DOHH2 (cell line): ENCODE results near the gene DUOXA1.

Experiments
- H3F3A ChIP-seq: fragments of 200-600 bp; sonication (generic), shearing (Covaris generic); 2 replicates; pipeline ENCODE4 v1.6.0; 2016; ENCODE audit warnings: antibody characterized with exemption, mild to moderate bottlenecking; ENCODE audit not compliant: control insufficient read depth, insufficient read depth
- H3K27ac ChIP-seq: fragments of 200-600 bp; sonication (generic); 2 replicates; pipeline ENCODE4 v1.5.1; 2014; ENCODE audit warnings: low read depth, mild to moderate bottlenecking, low read length, moderate library complexity
- H3K27me3 ChIP-seq: fragments of 200-600 bp; sonication (generic); 2 replicates; pipeline ENCODE4 v1.6.1; 2014; ENCODE audit warnings: mild to moderate bottlenecking, low read length, mixed read lengths; ENCODE audit not compliant: control insufficient read depth
- H3K36me3 ChIP-seq: fragments of 200-600 bp; sonication (generic); 2 replicates; pipeline ENCODE4 v1.6.1; 2014; ENCODE audit warnings: mild to moderate bottlenecking, low read length, moderate library complexity, mixed read lengths; ENCODE audit not compliant: control insufficient read depth
- H3K4me1 ChIP-seq: fragments of 200-600 bp; sonication (generic); 2 replicates; pipeline ENCODE4 v1.6.1; 2014; ENCODE audit warnings: mild to moderate bottlenecking, low read length, mixed read lengths; ENCODE audit not compliant: control insufficient read depth
- H3K4me2 ChIP-seq: fragments of 200-600 bp; sonication (generic); 2 replicates; pipeline ENCODE4 v1.6.0; 2014; ENCODE audit warnings: mild to moderate bottlenecking, low read length, moderate library complexity
- H3K4me3 ChIP-seq: fragments of 200-600 bp; sonication (generic); 2 replicates; pipeline ENCODE4 v1.5.1; 2014; ENCODE audit warnings: mild to moderate bottlenecking, low read length, mixed read lengths
- H3K79me2 ChIP-seq: fragments of 200-600 bp; sonication (generic); 2 replicates; pipeline ENCODE4 v1.6.1; 2014; ENCODE audit warnings: mild to moderate bottlenecking, low read length, mixed read lengths; ENCODE audit not compliant: control insufficient read depth
- H3K9me2 ChIP-seq: fragments of 200-600 bp; sonication (generic); replicated peaks from 2 replicates; pipeline ENCODE4 v1.6.1; 2014; ENCODE audit warnings: mild to moderate bottlenecking, low read length, mixed read lengths; ENCODE audit not compliant: control insufficient read depth
- H3K9me3 ChIP-seq: fragments of 200-600 bp; sonication (generic); 2 replicates; pipeline ENCODE4 v1.6.1; 2014; ENCODE audit warnings: antibody characterized with exemption, low read length, mixed read lengths; ENCODE audit not compliant: control insufficient read depth, insufficient read depth
- H4K20me1 ChIP-seq: fragments of 200-600 bp; sonication (generic); 2 replicates; pipeline ENCODE4 v1.6.0; 2014; ENCODE audit warnings: low read depth, mild to moderate bottlenecking, antibody characterized with exemption, low read length, moderate library complexity; ENCODE audit not compliant: control insufficient read depth, insufficient read depth
- EZH2phosphoT487 ChIP-seq: fragments of 200-600 bp; sonication (generic); IDR thresholded peaks from 2 replicates; pipeline ENCODE4 v1.6.1; 2017; ENCODE audit warnings: borderline replicate concordance, mild to moderate bottlenecking, antibody characterized with exemption, low read length, moderate library complexity, mixed read lengths
- TF ChIP-seq, protein P1 (sequence below): fragments of 200-600 bp; sonication (generic); IDR thresholded peaks from one replicate; pipeline ENCODE4 v1.5.1; 2014; ENCODE audit warnings: antibody characterized with exemption, mild to moderate bottlenecking, low read depth, low read length; ENCODE audit not compliant: poor library complexity, severe bottlenecking

DUOXA1 gene

DNA sequence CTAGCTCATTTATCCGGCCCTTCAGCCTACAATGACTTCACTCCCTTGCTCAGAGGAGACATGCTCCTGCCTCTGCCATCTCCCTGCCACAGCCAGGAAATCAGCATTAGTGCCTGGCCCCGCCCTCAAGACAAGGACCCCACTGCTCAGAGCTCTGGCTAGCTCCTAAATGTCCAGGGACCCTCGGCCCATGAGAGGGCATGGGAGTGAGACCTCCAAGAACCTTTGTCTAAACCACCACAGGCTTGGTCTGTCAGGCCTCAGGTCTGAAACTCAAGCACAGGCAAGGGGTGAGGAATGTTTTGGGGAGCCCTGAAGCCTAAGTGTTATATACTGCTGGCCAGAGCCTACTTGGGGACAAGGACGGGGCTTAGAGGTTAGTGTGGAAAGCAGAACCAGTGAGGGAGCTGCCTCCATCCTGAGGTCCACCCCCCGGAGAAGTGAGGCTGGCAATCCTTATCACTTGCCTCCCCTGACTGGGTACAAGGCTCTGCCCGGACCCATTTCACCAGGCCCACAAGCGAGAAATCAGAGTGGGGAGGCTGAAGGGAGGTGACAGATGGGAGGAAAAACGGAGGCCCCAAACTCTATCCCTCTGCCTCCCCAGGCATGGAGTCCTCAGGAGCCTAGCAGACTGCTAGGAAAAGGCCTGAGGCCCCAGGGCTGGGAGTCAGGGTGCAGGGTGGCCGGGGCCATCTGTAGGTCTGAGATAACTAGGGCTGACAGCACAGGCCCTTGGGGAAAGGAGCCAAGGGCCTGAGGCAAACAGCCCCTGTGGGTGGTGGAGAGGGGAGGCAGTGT, 39.3 kb upstream of the DUOXA1 start:
- no peaks in the 10 kb centered on the region for H3K36me3 ChIP-seq
- no peaks in the 10 kb centered on the region for H3K9me3 ChIP-seq
- no peaks in the 10 kb centered on the region for H4K20me1 ChIP-seq
- H3K4me1 ChIP-seq, result peaks cover 31% of the 10 kb centered on the region
- no peak overlapping the region for H3K27ac ChIP-seq
- TF ChIP-seq, protein P1, sequence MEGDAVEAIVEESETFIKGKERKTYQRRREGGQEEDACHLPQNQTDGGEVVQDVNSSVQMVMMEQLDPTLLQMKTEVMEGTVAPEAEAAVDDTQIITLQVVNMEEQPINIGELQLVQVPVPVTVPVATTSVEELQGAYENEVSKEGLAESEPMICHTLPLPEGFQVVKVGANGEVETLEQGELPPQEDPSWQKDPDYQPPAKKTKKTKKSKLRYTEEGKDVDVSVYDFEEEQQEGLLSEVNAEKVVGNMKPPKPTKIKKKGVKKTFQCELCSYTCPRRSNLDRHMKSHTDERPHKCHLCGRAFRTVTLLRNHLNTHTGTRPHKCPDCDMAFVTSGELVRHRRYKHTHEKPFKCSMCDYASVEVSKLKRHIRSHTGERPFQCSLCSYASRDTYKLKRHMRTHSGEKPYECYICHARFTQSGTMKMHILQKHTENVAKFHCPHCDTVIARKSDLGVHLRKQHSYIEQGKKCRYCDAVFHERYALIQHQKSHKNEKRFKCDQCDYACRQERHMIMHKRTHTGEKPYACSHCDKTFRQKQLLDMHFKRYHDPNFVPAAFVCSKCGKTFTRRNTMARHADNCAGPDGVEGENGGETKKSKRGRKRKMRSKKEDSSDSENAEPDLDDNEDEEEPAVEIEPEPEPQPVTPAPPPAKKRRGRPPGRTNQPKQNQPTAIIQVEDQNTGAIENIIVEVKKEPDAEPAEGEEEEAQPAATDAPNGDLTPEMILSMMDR, result no peak
- no peak for TF ChIP-seq EZH2phosphoT487
- H3K4me2 ChIP-seq, result no peak overlapping the region
- peaks cover 17% of the 10 kb centered on the region for H3K79me2 ChIP-seq
- no peaks in the 10 kb centered on the region for H3K27me3 ChIP-seq
- 0 out of 2 replicates have a peak, but pooled peaks cover 5% of the 10 kb centered on the region for H3F3A ChIP-seq
- no peak overlapping the region for H3K4me3 ChIP-seq
- H3K9me2 ChIP-seq, result no peaks in the 10 kb centered on the region

GRCh38 chr15:45168286-45168685, 38.6 kb upstream of the DUOXA1 start:
- H3K27me3 ChIP-seq, result no peaks in the 10 kb centered on the region
- H3K27ac ChIP-seq, result no peak overlapping the region
- peaks cover 31% of the 10 kb centered on the region for H3K4me1 ChIP-seq
- H3K9me2 ChIP-seq, result no peaks in the 10 kb centered on the region
- no peak overlapping the region for H3K4me3 ChIP-seq
- H3F3A ChIP-seq, result 0 out of 2 replicates have a peak, but pooled peaks cover 5% of the 10 kb centered on the region
- H4K20me1 ChIP-seq, result no peaks in the 10 kb centered on the region
- H3K79me2 ChIP-seq, result peaks cover 17% of the 10 kb centered on the region
- TF ChIP-seq, protein P1, result no peak
- TF ChIP-seq EZH2phosphoT487, result no peak
- H3K4me2 ChIP-seq, result no peak overlapping the region
- no peaks in the 10 kb centered on the region for H3K9me3 ChIP-seq
- no peaks in the 10 kb centered on the region for H3K36me3 ChIP-seq

DNA sequence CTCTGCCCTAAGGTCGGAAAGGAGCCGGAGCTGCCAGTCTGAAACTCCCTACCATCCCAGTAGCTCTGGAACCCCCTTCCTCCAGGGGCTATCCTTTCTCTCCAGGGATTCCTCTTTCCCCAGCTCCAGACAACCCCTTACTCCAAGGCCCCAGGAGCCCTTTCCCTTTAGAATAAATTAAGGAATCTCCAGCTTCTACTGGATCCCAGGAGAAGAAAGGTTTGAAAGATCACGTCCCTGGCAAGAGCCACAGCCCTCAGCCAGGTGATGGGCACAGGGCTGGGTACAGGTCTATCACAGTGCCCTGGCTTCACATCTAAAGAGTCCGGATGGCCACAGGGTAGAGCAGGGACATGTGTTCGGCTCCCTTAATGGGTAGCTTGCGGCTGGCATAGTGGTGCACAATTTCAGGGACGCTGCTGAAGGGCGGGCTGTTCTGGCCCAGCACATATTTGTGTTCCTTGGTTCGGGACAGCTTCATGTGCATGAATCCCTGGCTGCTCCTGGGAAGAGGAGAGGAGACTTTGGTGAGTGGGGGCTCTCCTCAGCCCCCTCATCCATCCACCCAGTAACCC, 38.0 kb upstream of the DUOXA1 start:
- Histone ChIP-seq H4K20me1 (no peaks in the 10 kb centered on the region), H3F3A (0 out of 2 replicates have a peak, but pooled peaks cover 5% of the 10 kb centered on the region), H3K9me2 (no peaks in the 10 kb centered on the region), H3K9me3 (no peaks in the 10 kb centered on the region), H3K4me1 (peaks cover 31% of the 10 kb centered on the region), H3K79me2 (peaks cover 17% of the 10 kb centered on the region), H3K27ac (no peak overlapping the region), H3K4me3 (peak overlapping the region; percentile 92), H3K36me3 (no peaks in the 10 kb centered on the region), H3K4me2 (peak overlapping the region; percentile 82), H3K27me3 (no peaks in the 10 kb centered on the region)
- TF ChIP-seq EZH2phosphoT487, result no peak
- TF ChIP-seq, protein P1, result no peak
